DMS 273 treated with DMSO at 0.1 percent for 48 hours (cell line): ENCODE data around the gene CKAP2L.
"Not testable (repeated sequence)": the region's sequence is repeated elsewhere in the genome, so short reads cannot be mapped to it uniquely, and the experiment has no call there.

Experiments used
- DNase-seq: peaks from one replicate; lab custom pipeline; 2025; lab: John Stamatoyannopoulos, UW

CKAP2L gene

GRCh38 chr2:112706947-112707346 is 57.5 kb downstream of the CKAP2L start:
- DNase-seq, result not testable (repeated sequence)

- DNase-seq, result no peak
Observed at GRCh38 chr2:112706170-112706664, 58.2 kb downstream of the CKAP2L start.

- no peak for DNase-seq
Observed at GRCh38 chr2:112705575-112705974, 58.8 kb downstream of the CKAP2L start.

- no peak for DNase-seq
Observed at GRCh38 chr2:112703684-112704083, 60.7 kb downstream of the CKAP2L start.

- DNase-seq, result no peak
Observed at GRCh38 chr2:112701052-112701451, 63.4 kb downstream of the CKAP2L start.

- no peak for DNase-seq
Observed at GRCh38 chr2:112699984-112700667, 64.3 kb downstream of the CKAP2L start.

- no peak for DNase-seq
Observed at GRCh38 chr2:112698834-112699515, 65.4 kb downstream of the CKAP2L start.

- no peak for DNase-seq
Observed at GRCh38 chr2:112694182-112694581, 70.2 kb downstream of the CKAP2L start.

GRCh38 chr2:112693596-112693995 is 70.8 kb downstream of the CKAP2L start:
- no peak for DNase-seq

GRCh38 chr2:112692918-112693317 is 71.5 kb downstream of the CKAP2L start:
- no peak for DNase-seq

- peak; percentile 66 for DNase-seq
Observed at GRCh38 chr2:112692495-112692911, 71.9 kb downstream of the CKAP2L start.

- DNase-seq, result no peak
Observed at GRCh38 chr2:112691881-112692281, 72.5 kb downstream of the CKAP2L start.

GRCh38 chr2:112690853-112691401 is 73.5 kb downstream of the CKAP2L start:
- DNase-seq, result no peak

GRCh38 chr2:112688086-112688880 is 76.1 kb downstream of the CKAP2L start:
- DNase-seq, result no peak

GRCh38 chr2:112687522-112687921 is 76.9 kb downstream of the CKAP2L start:
- no peak for DNase-seq
